ENCODE data around the gene POLD3. TPM values are rescaled to one million over a fixed set of nuclear protein-coding genes. Genes with fewer than 3 reads are reported as not detected.

The POLD3 gene
- total RNA-seq, 1 experiment from 2014 or later, result 18.9 TPM

DNA sequence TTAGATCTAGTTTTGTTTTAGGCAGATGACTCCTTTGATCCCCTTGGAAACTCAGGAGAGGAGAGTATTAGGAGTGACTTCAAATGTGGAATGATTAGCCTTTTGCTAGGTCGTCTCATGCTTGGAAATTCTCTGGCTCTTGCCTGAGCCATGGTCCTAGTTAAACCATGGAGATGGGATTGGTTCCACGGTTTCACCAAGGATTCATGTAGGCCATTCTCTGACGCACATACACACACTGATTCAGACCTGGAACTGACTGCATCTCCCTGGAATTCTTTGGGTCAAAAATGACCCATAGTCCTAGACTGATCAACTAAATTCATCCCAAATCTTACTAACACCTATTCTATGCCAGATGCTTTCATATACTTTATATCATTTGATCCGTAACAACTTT is 56.5 kb downstream of the POLD3 start:
- peaks cover 0 to 3% of the 10 kb centered on the region in 2 experiments; a peak in 1 of 4 replicates for H3K36me3 ChIP-seq (ENCODE audit: control insufficient read depth in 1 of 2, insufficient read depth in 2 of 2, low read length in 2 of 2)
- no peak overlapping the region for H3K4me2 ChIP-seq (ENCODE audit: low read length)
- H3K27ac ChIP-seq (ENCODE audit: low read depth, low read length), result no peak overlapping the region
- H3K9me2 ChIP-seq (ENCODE audit: insufficient read depth), result no peaks in the 10 kb centered on the region
- ChIA-PET CTCF (no interaction called here), RAD21 (ENCODE audit: low non-redundant PET in 1 of 2, low total read pairs in 2 of 2, uncharacterized antibody in 2 of 2, unreplicated experiment in 2 of 2) (no interaction called here), POLR2A (no interaction called here)
- H3K79me2 ChIP-seq (ENCODE audit: insufficient read depth, low read length), result no peaks in the 10 kb centered on the region
- no peaks in the 10 kb centered on the region for H3K9me3 ChIP-seq (ENCODE audit: control insufficient read depth in 1 of 2, insufficient read depth in 1 of 2, low read depth in 1 of 2, low read length in 2 of 2)
- H3K4me1 ChIP-seq (ENCODE audit: control insufficient read depth in 1 of 2, insufficient read depth in 2 of 2, low read length in 2 of 2), result no peaks in the 10 kb centered on the region
- intact Hi-C loops (cut with micrococcal nuclease), result no loop called here
- no peak overlapping the region for H3K4me3 ChIP-seq (replicated peaks in 1 of 2; ENCODE audit: low read depth in 1 of 2, low read length in 2 of 2)
- H2AFZ ChIP-seq (ENCODE audit: low read depth, low read length, poor library complexity, severe bottlenecking), result no peak overlapping the region
- no peak for ATAC-seq
- H4K20me1 ChIP-seq (ENCODE audit: insufficient read depth), result no peaks in the 10 kb centered on the region
- BruUV-seq (replicated peaks), result no TSS peak
- no peaks in the 10 kb centered on the region for H3K27me3 ChIP-seq (ENCODE audit: insufficient read depth, low read length)
- no peak for DNase-seq (ENCODE audit: low read depth, low spot score)
- TF ChIP-seq, protein P1, sequence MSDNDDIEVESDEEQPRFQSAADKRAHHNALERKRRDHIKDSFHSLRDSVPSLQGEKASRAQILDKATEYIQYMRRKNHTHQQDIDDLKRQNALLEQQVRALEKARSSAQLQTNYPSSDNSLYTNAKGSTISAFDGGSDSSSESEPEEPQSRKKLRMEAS (IDR thresholded peaks at IDR 0.05), result no peak
- TF ChIP-seq ELF1 (IDR thresholded peaks at IDR 0.05; ENCODE audit: borderline replicate concordance, low read depth) (no peak), YY1 (IDR thresholded peaks at IDR 0.05; ENCODE audit: extremely low read depth, insufficient replicate concordance, low read depth, low read length) (no peak), JUND (IDR thresholded peaks at IDR 0.05) (no peak), FOSL1 (IDR thresholded peaks at IDR 0.05; ENCODE audit: low read depth) (no peak), EZH2 (IDR thresholded peaks at IDR 0.05) (no peak), CEBPB (IDR thresholded peaks at IDR 0.05; ENCODE audit: low read depth) (no peak), CBX3 (IDR thresholded peaks at IDR 0.05; ENCODE audit: low read depth) (no peak), POLR2A (IDR thresholded peaks at IDR 0.05; ENCODE audit: borderline replicate concordance, extremely low read depth, insufficient read depth, insufficient read length) (no peak), POLR2AphosphoS5 (IDR thresholded peaks at IDR 0.05; ENCODE audit: low read depth, low read length) (no peak), RAD21 (IDR thresholded peaks at IDR 0.05; ENCODE audit: low read depth) (no peak), SP1 (IDR thresholded peaks at IDR 0.05; ENCODE audit: low read depth) (no peak), EGR1 (IDR thresholded peaks at IDR 0.05; ENCODE audit: low read depth) (no peak)
- TF ChIP-seq, protein P2, sequence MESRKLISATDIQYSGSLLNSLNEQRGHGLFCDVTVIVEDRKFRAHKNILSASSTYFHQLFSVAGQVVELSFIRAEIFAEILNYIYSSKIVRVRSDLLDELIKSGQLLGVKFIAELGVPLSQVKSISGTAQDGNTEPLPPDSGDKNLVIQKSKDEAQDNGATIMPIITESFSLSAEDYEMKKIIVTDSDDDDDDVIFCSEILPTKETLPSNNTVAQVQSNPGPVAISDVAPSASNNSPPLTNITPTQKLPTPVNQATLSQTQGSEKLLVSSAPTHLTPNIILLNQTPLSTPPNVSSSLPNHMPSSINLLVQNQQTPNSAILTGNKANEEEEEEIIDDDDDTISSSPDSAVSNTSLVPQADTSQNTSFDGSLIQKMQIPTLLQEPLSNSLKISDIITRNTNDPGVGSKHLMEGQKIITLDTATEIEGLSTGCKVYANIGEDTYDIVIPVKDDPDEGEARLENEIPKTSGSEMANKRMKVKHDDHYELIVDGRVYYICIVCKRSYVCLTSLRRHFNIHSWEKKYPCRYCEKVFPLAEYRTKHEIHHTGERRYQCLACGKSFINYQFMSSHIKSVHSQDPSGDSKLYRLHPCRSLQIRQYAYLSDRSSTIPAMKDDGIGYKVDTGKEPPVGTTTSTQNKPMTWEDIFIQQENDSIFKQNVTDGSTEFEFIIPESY (IDR thresholded peaks at IDR 0.05; ENCODE audit: extremely low read depth, insufficient replicate concordance, low read length), result no peak
- TF ChIP-seq, protein P3, sequence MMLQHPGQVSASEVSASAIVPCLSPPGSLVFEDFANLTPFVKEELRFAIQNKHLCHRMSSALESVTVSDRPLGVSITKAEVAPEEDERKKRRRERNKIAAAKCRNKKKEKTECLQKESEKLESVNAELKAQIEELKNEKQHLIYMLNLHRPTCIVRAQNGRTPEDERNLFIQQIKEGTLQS (IDR thresholded peaks at IDR 0.05), result no peak
- H3K9ac ChIP-seq (ENCODE audit: low read length), result no peak overlapping the region
